Suprapubic skin (tissue), 3 donors: ENCODE results near the gene EGFL7.

Experiments used
- POLR2A ChIP-seq, 2 donors: fragments of 450-650 bp; IDR thresholded peaks; one replicate each; pipeline ENCODE4 v1.6.1; 2017; ENCODE audit warnings: antibody characterized with exemption in 2 of 2, mild to moderate bottlenecking in 2 of 2, moderate library complexity in 2 of 2
- TF ChIP-seq, protein P1 (sequence below), 2 donors: fragments of 200-600 bp in 1 of 2; fragments of 450-650 bp in 1 of 2; sonication (generic) in 1 of 2; IDR thresholded peaks; one replicate each; pipeline ENCODE4 v1.5.1; 2016 to 2019; ENCODE audit warnings: antibody characterized with exemption in 2 of 2, mild to moderate bottlenecking in 1 of 2, moderate library complexity in 1 of 2

- TF ChIP-seq, protein P1, sequence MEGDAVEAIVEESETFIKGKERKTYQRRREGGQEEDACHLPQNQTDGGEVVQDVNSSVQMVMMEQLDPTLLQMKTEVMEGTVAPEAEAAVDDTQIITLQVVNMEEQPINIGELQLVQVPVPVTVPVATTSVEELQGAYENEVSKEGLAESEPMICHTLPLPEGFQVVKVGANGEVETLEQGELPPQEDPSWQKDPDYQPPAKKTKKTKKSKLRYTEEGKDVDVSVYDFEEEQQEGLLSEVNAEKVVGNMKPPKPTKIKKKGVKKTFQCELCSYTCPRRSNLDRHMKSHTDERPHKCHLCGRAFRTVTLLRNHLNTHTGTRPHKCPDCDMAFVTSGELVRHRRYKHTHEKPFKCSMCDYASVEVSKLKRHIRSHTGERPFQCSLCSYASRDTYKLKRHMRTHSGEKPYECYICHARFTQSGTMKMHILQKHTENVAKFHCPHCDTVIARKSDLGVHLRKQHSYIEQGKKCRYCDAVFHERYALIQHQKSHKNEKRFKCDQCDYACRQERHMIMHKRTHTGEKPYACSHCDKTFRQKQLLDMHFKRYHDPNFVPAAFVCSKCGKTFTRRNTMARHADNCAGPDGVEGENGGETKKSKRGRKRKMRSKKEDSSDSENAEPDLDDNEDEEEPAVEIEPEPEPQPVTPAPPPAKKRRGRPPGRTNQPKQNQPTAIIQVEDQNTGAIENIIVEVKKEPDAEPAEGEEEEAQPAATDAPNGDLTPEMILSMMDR (IDR thresholded peaks at IDR 0.05) = peak; percentile 77 to 84
- no peak for TF ChIP-seq POLR2A (IDR thresholded peaks at IDR 0.05)
Observed at GRCh38 chr9:136631038-136632000, 31.4 kb upstream of the EGFL7 start.
